ENCODE measurements around the gene MEGF6.

DNA sequence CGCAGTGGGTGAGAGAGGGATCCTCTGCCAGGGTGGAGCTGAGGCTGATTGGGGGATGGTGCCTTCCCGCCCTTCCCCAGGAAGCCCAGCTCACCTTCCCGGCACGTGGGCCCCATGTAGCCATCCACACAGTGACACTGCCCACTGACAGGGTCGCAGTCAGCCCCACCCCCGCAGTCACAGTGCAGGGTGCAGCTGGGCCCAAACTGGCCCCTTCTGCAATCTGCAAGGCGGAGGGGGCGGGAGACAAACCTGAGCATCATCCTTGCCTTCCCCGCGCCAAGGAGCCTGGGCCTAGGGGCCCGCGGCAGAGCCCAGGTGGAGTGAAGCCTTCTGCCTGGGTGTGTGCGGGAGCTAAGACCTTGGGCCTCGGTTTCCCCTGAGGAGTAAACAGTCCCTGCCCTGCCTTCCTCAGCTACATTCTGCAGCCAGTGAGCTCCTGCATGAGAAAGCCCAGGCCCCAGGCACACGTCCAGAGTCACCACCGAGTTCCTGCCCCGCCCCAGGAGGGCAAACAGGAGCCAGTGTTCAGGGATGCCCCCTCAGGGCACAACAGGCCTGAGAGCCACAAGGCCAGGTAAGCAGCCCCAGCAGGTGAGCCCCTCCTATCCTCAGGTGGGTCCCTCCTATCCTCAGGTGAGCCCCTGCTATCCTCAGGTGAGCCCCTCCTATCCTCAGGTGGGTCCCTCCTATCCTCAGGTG is 118.6 kb downstream of the MEGF6 start:
- TF ChIP-seq POLR2A (IDR thresholded peaks at IDR 0.05; ENCODE audit: low read depth, low read length), result no peak
- no peak for TF ChIP-seq POLR2AphosphoS5 (IDR thresholded peaks at IDR 0.05; ENCODE audit: low read depth, low read length)
